ENCODE measurements around the gene NANP.
"Not testable (repeated sequence)": the region's sequence is repeated elsewhere in the genome, so short reads cannot be mapped to it uniquely, and the experiment has no call there.

Gene NANP

DNA sequence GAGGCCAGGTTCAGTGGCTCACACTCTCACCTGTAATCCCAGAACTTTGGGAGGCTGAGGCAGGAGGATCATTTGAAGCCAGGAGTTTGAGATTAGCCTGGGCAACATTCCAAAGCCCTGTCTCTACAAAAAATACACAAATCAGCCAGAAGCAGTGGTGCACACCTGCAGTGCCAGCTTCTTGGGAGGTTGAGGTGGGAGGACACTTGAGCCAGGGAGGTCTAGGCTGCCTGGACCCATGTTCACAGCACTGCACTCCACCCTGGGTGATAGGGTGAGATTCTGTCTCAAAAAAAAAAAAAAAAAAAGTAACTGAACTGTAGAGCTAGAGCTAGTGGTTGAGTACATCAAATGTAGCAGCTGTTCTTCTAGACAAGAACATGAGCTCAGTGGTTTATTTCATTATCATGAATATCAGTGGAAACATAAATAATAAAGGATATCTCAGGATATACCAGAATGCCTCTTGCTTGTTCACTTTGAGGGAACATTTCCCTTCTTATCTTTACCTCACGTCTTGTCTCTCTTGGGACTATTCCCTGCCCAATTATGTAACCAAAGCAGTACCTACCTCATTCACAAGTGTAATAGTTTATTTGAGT lies 17.6 kb downstream of the NANP start:
- DNase-seq (ENCODE audit: low read depth): no peak

DNA sequence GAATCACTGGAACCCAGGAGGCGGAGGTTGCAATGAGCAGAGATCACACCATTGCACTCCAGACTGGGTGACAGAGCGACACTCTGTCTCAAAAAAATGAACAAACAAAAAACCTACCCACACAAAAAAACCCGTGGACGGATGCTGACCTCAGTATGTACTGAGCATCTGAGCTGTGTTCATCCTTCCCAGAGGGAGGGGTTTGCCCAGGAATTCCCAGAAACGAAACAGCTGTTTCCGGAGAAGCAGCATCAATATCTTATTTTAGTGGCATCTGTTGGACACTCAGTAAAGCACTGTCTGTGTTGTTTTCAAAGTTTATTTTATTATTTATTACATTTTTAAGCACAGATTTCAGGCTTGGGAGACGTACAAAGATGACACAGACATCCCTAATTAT lies 18.7 kb downstream of the NANP start:
- DNase-seq (ENCODE audit: low read depth): no peak

DNA sequence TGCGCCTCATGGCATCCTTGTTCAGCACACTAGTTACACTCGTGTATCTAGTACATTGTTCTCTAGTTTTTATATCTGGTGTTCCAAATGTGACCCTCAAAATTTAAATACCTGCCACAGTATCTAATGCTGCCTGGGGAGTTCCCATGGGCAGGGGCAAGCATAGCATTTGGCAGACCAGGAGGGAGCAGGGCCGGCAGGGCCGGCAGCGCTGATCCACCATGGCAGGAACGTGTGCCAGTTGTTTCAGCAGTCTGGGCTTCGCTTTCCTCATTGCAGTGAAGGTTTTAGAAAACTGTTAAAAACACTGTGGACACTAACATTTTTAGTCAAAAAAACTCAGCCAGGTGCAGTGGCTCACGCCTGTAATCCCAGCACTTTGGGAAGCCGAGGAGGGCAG lies 19.2 kb downstream of the NANP start:
- no peak for DNase-seq (ENCODE audit: low read depth)

DNA sequence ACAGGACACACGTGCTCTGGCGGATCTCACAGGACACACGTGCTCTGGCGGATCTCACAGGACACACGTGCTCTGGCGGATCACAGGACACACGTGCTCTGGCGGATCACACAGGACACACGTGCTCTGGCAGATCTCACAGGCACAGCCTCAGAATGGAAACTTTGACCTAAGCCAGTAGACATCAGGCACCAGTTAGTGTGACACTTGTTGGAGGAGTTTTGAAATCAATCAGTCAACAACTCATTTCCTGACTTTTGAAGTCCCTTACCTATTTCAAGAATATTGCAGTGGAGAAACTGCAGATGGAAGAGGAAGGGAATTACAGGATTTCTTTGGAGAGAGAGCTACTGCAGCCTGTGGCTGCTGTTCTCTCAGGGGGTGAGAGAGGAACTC lies 20.9 kb downstream of the NANP start:
- not testable (repeated sequence) for DNase-seq (ENCODE audit: low read depth)

DNA sequence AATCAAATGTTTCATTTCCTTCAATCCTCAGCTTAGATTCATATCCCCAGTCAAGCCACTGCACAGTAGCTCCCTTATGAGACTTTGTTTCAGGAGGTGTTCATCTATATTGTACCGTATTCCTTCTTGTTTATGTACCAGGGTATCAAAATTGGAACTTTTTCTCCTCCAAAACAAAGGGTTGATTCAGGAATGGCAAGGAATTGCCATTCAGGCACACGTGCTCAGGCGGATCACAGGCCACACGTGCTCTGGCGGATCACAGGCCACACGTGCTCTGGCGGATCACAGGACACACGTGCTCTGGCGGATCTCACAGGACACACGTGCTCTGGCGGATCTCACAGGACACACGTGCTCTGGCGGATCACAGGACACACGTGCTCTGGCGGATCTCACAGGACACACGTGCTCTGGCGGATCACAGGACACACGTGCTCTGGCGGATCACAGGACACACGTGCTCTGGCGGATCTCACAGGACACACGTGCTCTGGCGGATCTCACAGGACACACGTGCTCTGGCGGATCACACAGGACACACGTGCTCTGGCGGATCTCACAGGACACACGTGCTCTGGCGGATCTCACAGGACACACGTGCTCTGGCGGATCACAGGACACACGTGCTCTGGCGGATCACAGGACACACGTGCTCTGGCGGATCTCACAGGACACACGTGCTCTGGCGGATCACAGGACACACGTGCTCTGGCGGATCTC lies 21.5 kb downstream of the NANP start:
- not testable (repeated sequence) for DNase-seq (ENCODE audit: low read depth)

DNA sequence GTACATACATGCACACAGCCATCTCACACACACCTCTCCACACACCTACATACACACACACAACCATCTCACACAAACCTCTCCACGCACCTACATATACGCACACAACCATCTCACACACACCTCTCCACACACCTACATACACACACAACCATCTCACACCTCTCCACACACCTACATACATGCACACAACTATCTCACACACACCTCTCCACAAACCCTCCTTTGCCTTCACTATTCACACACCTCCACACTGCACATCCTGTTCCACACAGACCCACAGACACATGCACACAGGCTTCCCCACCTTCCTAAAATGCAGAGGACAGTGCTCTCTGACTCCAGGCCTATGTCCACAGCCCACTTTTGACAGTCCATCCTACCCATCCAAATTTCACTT lies 22.2 kb downstream of the NANP start:
- no peak for DNase-seq (ENCODE audit: low read depth)

DNA sequence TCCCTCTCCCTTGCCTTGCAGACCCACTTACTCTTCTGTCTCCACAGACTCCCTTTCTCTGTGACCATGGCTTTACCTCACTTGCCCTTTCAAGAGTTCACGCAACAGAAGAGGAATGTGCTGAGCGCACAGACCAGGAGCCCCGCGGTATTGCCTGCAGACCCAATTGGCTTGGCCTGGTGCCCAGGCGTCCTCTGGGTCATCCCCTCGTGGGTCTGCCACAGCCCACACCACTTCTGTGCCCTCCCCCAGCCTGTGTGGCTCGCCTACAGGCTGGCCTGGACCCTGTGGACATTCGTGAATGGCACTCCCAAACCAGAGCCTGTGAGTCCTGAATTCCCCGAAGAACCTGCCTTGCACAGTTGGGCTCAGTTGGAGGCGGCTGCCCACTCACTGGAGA lies 23.2 kb downstream of the NANP start:
- no peak for DNase-seq (ENCODE audit: low read depth)

DNA sequence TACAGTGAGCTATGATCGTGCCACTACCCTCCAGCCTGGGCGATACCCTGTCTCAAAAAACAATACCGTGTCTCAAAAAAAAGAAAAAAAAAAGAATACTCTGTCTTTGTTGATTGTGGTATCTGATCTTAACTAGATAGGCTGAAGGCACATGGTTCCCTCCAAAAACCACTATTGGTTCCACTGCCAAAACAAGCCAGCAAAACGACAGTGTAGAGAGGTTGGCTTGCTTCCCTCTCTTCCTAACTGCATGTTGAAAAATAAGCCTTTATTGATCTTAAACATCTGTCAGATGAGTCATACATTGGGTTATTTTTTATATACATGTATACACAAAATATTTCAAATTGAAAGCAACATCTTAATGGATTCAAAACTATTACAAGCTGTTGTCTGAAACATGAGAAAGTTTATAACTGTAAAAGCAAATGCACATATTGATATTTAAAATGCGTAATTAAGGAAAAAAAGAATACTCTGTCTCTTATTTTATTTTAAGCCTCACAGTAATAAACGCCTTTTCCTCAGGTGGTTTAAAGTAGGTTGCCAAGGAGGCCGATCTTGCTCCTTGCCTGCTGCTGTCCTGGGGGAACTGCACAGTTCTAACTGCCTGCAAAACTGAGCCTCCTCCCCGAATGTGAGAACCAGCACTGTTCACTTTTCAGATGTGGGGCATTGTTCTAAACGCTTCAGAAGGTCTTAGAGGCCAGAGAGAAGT lies 31.5 kb downstream of the NANP start:
- peak; percentile 20 for DNase-seq (ENCODE audit: low read depth)

DNA sequence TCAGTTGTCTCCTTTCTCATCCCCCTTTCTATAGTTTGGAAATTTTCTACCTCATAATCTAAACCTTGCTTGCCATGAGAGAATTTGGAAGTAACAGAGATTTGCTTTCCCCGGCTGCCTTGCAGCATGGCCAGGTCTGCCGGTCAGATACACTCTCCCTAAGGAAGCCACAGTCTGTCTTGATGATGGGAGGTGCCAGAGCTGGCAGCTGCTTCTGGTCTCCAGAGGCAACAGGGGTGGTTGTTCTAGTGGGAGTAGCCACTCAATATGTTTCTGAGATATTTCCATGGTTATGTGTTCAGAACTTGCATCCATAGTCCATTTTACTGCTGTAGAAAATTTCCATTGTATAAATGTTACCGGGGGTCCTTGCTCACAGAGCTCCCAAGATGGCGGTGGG lies 33.0 kb downstream of the NANP start:
- DNase-seq (ENCODE audit: low read depth): not testable (repeated sequence)

DNA sequence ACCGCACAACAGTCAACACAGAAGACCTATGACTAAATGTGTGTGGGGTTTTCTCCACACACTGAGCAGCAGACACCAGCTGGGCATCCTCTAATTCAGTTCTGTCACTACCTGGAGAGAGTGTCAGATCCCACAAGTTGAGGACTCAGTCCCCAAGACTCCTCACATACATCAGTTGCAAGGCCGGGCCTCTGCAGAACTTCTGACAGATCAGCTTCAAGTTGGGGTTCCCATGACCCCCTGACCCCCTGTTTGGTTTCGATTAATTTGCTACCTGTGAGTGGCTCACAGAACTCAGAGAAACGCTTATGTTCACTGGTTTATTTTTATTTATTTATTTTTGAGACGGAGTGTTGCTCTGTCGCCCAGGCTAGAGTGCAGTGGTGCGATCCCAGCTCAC lies 35.3 kb downstream of the NANP start:
- DNase-seq (ENCODE audit: low read depth): no peak

DNA sequence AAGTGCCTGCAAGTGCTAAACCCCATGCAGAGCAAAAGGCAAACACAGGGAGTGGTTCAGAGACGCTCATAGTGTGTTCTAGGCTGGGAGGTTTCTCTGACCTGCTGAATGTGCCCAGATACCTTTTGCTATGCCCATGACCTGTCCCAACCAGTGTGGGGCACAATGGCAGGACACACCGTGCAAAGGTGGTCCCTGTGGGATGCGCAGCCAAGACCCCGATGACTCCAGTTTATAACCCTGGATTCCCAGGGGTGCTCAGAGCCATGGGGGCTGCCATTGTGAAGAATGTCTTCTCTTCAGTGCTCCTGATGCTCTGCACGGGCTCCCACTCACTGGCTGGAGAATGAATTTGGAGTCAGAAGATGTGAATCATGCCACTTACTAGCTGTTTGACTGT lies 36.3 kb downstream of the NANP start:
- no peak for DNase-seq (ENCODE audit: low read depth)

DNA sequence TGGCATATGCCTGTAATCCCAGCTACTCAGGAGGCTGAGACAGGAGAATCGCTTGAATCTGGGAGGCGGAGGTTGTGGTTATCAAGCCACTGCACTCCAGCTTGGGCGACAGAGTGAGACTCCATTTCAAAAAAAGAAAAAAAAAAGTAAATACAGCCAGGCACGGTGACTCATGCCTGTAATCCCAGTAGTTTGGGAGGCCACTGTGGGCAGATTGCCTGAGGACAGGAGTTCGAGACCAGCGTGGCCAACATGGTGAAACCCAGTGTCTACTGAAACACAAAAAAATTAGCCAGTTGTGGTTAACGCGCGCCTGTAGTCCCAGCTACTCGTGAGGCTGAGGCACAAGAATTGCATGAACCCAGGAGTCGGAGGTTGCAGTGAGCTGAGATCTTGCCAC lies 36.9 kb downstream of the NANP start:
- no peak for DNase-seq (ENCODE audit: low read depth)

DNA sequence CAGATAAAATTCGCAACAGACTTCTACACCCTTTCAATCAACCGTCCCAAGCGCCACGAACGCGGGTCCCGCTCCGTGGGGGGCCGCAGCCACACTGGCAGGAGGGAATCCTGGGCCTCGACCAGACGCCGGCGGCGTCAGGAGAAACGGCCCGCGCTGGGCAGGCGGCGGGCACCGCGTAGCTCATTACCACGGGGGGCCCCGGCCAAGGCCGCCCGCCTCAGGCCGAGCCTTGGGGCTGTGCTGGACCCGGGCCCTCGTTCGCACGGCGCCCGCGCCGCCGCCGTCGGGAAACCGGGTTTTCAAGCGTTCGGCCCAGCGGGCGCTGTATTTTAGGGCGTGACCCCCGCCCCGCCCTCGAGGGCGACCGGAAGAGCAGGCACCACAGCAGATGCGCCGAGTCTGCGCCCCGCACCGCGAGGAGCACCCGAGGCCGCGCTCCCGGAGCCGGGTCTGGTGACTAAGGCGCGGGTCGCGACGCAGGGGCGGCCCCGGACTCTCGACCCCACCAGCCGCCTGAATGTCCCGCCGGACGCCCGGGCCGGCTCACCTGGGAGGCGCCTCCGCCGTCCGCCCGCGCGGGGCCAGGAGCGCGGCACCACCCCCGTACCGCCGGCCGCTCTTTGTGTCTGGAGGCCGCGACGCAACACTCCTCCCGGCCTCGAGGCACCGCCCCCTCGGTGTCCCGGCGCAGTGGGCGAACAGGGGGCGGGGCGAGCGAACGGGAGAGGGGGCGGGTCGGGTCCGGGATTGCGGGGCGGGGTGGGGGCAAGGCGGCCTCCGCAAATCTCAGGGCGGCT lies 38.7 kb downstream of the NANP start, which contains the start of gene NINL:
NINL (minus strand) TSS at position 627 of the 800 bp plus-strand sequence. CDS start 58,944 bp downstream, outside the sequence.
- peak; percentile 63 for DNase-seq (ENCODE audit: low read depth)

DNA sequence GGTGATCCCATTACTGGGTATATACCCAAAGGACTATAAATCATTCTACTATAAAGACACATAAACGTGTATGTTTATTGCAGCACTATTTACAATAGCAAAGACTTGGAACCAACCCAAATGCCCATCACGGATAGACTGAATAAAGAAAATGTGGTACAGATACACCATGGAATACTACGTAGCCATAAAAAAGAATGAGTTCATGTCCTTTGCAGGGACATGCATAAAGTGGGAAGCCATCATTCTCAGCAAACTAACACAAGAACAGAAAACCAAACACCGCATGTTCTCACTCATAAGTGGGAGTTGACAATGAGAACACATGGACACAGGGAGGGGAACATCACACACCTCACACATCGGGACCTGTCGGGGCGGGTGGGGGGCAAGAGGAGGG lies 40.2 kb downstream of the NANP start:
- DNase-seq (ENCODE audit: low read depth): not testable (repeated sequence)

DNA sequence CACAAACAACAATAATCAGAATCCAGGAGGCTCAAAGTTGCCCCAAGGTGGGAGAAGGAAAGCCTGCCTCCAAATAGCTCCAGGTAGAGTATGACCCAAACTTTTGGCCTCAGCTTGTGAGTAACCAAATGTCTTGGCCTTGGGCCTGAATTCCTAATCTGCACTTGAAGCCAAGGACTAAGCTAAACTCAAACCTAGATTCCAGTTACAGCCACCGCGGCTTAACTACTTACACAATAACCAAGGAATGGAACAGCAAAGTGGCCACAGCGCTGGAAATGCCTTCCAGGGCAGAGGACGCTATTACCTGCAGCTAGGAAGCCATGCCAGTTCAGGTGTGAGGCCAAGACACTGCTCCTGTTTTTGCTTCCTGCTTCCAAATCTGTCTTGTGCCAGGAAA lies 43.1 kb downstream of the NANP start:
- peak; percentile 38 for DNase-seq (ENCODE audit: low read depth)

DNA sequence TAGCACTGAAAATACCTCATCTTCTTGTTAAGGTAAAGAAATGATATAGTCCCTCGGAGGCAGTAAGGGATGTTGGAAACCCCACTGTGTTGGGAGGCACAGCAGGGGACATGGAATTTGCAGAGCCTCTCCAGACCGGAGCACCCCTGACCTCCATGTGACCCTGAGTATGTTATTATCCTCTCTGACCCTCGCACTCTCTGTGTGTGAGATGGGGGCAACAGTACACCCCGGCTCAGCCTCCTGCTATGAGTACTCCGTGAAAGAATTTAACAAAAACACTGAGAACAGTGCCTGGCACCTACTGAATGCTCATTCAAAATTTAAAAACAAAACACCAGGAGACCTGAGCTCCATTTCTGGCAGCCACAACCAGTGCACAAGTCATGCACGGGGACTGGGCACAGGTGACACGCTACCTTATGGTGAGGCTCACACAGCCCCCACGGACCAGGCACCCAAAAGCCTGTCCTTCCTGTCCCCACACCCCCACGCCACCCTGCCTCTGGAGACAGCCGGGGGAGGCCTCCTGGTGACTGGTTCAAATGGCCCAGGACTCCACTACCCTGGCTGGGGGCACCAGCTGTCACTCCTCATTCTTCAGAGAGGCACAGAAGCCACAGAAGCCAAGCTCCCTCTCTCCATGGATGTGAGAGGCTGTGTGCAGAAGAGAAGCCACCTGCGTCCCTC lies 44.6 kb downstream of the NANP start:
- no peak for DNase-seq (ENCODE audit: low read depth)

DNA sequence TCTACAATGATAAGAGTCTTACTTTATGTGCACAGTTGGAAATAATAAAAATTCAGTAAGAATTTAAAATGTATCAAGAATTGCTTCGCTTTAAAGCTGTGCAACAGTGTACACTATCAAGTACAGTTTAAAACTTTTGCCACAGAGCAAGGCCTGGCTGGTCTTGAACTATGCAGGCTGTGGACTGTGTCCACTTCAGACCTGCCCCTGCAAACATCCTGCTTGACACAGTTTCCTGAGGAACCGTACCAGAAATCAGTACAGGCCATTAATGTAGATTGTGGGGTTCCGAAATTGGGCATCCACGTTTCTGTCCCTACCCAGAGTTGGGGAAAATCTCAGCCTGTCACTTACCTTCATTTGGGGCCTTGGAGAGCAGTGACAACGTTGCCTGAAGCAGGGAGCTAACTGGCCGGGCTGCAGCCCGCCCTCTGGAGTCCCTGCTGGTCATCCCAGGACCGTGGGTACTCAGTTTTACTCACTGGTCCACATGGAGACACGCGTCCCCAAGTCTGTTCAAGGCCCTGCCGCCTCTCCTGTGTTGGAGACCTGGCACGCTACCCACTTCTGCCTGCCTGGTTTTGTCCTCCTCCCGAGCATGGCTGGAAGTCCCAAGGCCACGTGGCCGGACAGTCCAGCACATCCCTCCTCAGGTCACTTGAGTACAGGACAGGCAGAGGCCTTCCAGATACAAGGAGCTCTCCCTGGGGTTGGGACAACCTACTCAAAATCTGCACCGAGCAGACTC lies 46.9 kb downstream of the NANP start:
- no peak for DNase-seq (ENCODE audit: low read depth)

DNA sequence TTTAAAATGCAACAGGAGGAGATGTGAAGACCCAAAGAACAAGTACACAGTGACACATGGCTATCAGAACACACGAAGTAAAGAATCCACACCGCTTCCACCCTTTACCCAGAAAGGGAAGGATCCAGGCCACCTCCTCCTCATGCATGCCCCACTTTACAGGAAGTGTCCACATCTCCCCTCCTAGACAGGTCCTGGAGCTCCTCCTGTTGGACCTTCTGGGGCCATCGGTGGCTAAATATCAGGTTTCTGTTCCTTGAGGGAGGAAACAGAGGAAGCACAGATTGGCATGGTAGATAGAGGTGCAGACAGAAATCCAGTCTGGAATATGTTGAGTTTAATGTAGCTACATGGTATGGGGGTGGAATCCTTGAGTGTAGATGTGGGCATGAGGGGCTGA lies 49.4 kb downstream of the NANP start:
- DNase-seq (ENCODE audit: low read depth): peak; percentile 72

DNA sequence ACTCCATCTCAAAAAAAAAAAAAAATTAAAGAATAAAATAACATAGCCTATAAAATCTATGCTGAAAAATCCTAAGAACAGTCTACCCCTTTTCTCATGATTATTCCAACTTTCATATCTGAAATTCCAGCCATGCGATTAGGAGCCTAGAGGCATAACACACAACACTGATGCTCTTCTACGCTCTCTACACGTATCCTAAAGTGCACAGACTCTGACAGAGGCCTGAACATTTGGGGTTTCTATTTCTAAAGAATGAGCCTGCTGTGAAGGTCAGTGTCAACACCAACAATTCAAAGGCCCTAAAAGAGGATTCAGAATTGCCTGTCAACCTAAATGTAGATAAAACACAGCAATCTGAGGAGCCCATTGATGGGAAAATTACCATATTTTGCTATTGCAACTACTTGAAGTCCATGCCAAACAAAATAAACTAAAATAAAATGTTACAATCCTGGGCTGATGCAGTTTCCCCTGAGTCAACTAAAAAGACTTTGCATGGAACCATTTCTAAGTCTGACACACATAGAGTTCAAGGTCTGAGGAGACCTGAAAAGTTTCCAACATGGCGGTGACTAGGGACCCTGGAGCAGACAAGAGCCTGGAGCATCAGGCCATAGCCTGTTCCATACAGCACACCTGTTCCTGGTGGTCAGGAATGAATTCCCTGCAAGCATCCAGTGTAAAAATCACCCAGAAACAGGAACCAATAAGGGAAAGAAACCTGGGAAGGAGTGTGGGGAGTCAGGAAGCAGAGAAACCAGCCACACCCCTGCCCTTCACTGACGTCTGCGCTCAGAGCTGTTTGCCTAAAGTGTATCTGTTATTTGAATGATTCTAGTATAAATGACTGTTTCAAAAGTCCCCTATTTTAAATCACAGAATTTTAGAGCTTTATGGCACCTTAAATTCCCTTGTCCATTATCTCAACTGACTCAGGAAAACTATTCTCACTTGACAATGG lies 50.2 kb downstream of the NANP start:
- peak; percentile 79 for DNase-seq (ENCODE audit: low read depth)

DNA sequence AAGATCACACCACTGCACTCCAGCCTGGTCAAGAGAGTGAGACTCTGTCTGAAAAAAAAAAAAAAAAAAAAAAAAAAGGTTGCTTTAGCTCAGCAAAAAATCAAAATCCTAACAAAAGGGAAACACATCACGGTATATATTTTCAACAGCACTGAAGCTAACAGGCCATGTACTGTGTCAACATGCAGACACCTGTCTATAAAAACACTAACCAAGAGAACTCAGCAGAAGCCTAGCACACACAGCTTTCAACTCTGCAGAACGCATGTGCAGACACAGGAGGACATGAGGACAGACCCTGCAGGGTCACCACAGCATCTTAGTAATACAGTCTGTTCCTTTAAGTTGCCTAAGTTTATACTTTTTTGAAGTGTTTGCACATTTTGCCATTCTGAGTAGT lies 52.0 kb downstream of the NANP start:
- no peak for DNase-seq (ENCODE audit: low read depth)
